Measurements from ENCODE around the gene POMT2.

DNA sequence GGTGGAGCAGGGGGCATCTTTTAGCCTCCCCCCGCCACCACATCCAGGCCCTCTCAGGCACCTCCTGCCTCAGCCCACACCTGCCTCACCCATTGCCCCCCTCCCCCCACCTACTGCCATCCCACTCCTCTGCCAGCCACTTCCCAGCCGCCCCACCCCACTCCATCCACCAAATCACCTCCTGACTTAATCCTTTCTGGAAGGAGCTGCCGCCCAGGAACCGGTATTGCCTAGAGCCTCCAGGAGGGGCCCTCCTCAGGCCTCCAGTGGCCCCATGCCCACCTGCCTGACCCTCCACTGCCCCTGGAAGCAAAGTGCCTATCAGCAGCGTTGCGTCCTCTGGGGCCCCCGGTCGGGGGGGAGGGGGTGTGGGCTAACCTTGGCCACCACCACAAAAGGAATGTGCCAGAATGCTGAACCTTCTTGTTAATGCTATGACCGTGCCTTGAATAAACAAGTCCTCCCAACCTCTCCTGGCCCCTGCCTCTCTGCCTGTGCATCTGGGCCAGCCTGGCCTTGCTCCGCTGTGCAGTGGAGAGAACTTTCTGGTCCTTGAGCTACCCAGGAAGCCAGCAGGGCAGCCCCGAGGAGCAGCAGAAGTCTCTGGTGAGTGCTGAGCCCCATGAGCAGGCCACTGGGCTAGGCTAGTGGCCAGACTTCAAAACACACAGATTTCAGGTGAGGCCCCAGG, 61.5 kb downstream of the POMT2 start:
- TF ChIP-seq FOSL2 (IDR thresholded peaks at IDR 0.05; ENCODE audit: borderline replicate concordance, low read depth) (no peak), GABPA (IDR thresholded peaks at IDR 0.05; ENCODE audit: low read depth) (no peak)
- TF ChIP-seq, protein P1, sequence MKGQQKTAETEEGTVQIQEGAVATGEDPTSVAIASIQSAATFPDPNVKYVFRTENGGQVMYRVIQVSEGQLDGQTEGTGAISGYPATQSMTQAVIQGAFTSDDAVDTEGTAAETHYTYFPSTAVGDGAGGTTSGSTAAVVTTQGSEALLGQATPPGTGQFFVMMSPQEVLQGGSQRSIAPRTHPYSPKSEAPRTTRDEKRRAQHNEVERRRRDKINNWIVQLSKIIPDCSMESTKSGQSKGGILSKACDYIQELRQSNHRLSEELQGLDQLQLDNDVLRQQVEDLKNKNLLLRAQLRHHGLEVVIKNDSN (IDR thresholded peaks at IDR 0.05; ENCODE audit: borderline replicate concordance, low read depth) = no peak
- TF ChIP-seq, protein P2, sequence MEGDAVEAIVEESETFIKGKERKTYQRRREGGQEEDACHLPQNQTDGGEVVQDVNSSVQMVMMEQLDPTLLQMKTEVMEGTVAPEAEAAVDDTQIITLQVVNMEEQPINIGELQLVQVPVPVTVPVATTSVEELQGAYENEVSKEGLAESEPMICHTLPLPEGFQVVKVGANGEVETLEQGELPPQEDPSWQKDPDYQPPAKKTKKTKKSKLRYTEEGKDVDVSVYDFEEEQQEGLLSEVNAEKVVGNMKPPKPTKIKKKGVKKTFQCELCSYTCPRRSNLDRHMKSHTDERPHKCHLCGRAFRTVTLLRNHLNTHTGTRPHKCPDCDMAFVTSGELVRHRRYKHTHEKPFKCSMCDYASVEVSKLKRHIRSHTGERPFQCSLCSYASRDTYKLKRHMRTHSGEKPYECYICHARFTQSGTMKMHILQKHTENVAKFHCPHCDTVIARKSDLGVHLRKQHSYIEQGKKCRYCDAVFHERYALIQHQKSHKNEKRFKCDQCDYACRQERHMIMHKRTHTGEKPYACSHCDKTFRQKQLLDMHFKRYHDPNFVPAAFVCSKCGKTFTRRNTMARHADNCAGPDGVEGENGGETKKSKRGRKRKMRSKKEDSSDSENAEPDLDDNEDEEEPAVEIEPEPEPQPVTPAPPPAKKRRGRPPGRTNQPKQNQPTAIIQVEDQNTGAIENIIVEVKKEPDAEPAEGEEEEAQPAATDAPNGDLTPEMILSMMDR (IDR thresholded peaks at IDR 0.05) = no peak
- TF ChIP-seq, protein P3, sequence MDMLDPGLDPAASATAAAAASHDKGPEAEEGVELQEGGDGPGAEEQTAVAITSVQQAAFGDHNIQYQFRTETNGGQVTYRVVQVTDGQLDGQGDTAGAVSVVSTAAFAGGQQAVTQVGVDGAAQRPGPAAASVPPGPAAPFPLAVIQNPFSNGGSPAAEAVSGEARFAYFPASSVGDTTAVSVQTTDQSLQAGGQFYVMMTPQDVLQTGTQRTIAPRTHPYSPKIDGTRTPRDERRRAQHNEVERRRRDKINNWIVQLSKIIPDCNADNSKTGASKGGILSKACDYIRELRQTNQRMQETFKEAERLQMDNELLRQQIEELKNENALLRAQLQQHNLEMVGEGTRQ (IDR thresholded peaks at IDR 0.05; ENCODE audit: borderline replicate concordance, low read depth, low read length) = no peak

Data from SK-N-SH (cell line).